ENCODE measurements around the gene NEAT1. TPM values are rescaled to one million over a fixed set of nuclear protein-coding genes. Genes with fewer than 3 reads are reported as not detected.

NEAT1 gene
- total RNA-seq, 1 donor from 2014 or later: 114 TPM

- peaks cover 61% of the 10 kb centered on the region for H3K36me3 ChIP-seq (ENCODE audit: control insufficient read depth, insufficient read depth, low read length)
- no peaks in the 10 kb centered on the region for H3K27me3 ChIP-seq (ENCODE audit: control insufficient read depth, insufficient read depth, low read length)
- FAIRE-seq (no peak), DNase-seq (ENCODE audit: low read depth) (no peak)
- no peak for TF ChIP-seq CTCF (IDR thresholded peaks at IDR 0.05; ENCODE audit: insufficient read depth, low read length, severe bottlenecking)
- H3K4me3 ChIP-seq (ENCODE audit: low read depth, low read length): no peak overlapping the region
Observed at GRCh38 chr11:65396769-65397745, 25.5 kb upstream of the NEAT1 start.

GRCh38 chr11:65398362-65398910, 24.2 kb upstream of the NEAT1 start:
- no peak for TF ChIP-seq CTCF (IDR thresholded peaks at IDR 0.05; ENCODE audit: insufficient read depth, low read length, severe bottlenecking)
- DNase-seq (ENCODE audit: low read depth): no peak
- H3K4me3 ChIP-seq (ENCODE audit: low read depth, low read length): no peak overlapping the region
- H3K36me3 ChIP-seq (ENCODE audit: control insufficient read depth, insufficient read depth, low read length): peaks cover 51% of the 10 kb centered on the region
- no peaks in the 10 kb centered on the region for H3K27me3 ChIP-seq (ENCODE audit: control insufficient read depth, insufficient read depth, low read length)
- FAIRE-seq: no peak

- Histone ChIP-seq H3K36me3 (ENCODE audit: control insufficient read depth, insufficient read depth, low read length) (peaks cover 49% of the 10 kb centered on the region), H3K4me3 (ENCODE audit: low read depth, low read length) (no peak overlapping the region), H3K27me3 (ENCODE audit: control insufficient read depth, insufficient read depth, low read length) (no peaks in the 10 kb centered on the region)
- DNase-seq (ENCODE audit: low read depth) (no peak), FAIRE-seq (no peak)
- TF ChIP-seq CTCF (IDR thresholded peaks at IDR 0.05; ENCODE audit: insufficient read depth, low read length, severe bottlenecking): no peak
Observed at GRCh38 chr11:65399249-65399648, 23.3 kb upstream of the NEAT1 start.

GRCh38 chr11:65399845-65400244, 22.8 kb upstream of the NEAT1 start:
- Histone ChIP-seq H3K27me3 (ENCODE audit: control insufficient read depth, insufficient read depth, low read length) (no peaks in the 10 kb centered on the region), H3K4me3 (ENCODE audit: low read depth, low read length) (no peak overlapping the region), H3K36me3 (ENCODE audit: control insufficient read depth, insufficient read depth, low read length) (peaks cover 44% of the 10 kb centered on the region)
- DNase-seq (ENCODE audit: low read depth) (no peak), FAIRE-seq (no peak)
- TF ChIP-seq CTCF (IDR thresholded peaks at IDR 0.05; ENCODE audit: insufficient read depth, low read length, severe bottlenecking): no peak

- no peak for FAIRE-seq
- TF ChIP-seq CTCF (IDR thresholded peaks at IDR 0.05; ENCODE audit: insufficient read depth, low read length, severe bottlenecking): no peak
- H3K36me3 ChIP-seq (ENCODE audit: control insufficient read depth, insufficient read depth, low read length): peaks cover 45% of the 10 kb centered on the region
Observed at GRCh38 chr11:65400307-65401072, 22.1 kb upstream of the NEAT1 start.

More at GRCh38 chr11:65400307-65401072, 22.1 kb upstream of the NEAT1 start:
- no peaks in the 10 kb centered on the region for H3K27me3 ChIP-seq (ENCODE audit: control insufficient read depth, insufficient read depth, low read length)
- DNase-seq (ENCODE audit: low read depth): no peak
- H3K4me3 ChIP-seq (ENCODE audit: low read depth, low read length): no peak overlapping the region

All from bronchial epithelial cell (primary cell).